Central memory CD8-positive, alpha-beta T cell (primary cell): Measurements from ENCODE around the gene UGT1A8.
"Not testable (repeated sequence)": the region's sequence is repeated elsewhere in the genome, so short reads cannot be mapped to it uniquely, and the experiment has no call there.

ENCODE experiments used
- ATAC-seq: fragments of 150-1000 bp; cut with Tn5 transposase; replicated peaks from 2 replicates; pipeline ENCODE4 v1.10.0; 2022; ENCODE audit warnings: mild to moderate bottlenecking, moderate FRiP score, moderate number of reproducible peaks; ENCODE audit not compliant: poor library complexity, severe bottlenecking; ENCODE audit errors: extremely low read depth
- DNase-seq, 2 donors: peaks; one replicate each; pipeline ENCODE4 v3.0.0; 2021; ENCODE audit warnings: low spot score in 2 of 2
- H3K27ac Mint-ChIP-seq: one replicate; pipeline ENCODE4 v1.8.0; 2022; ENCODE audit warnings: low read depth, mild to moderate bottlenecking, moderate library complexity, mixed read lengths
- H3K27me3 Mint-ChIP-seq: one replicate; pipeline ENCODE4 v1.8.0; 2022; ENCODE audit warnings: mixed read lengths
- H3K36me3 Mint-ChIP-seq: one replicate; pipeline ENCODE4 v1.8.0; 2022; ENCODE audit warnings: mild to moderate bottlenecking, moderate library complexity, mixed read lengths; ENCODE audit not compliant: insufficient read depth
- H3K4me1 Mint-ChIP-seq: one replicate; pipeline ENCODE4 v1.8.0; 2022; ENCODE audit warnings: mixed read lengths
- H3K4me3 Mint-ChIP-seq: one replicate; pipeline ENCODE4 v1.8.0; 2022; ENCODE audit warnings: mild to moderate bottlenecking, moderate library complexity, mixed read lengths
- H3K9me3 Mint-ChIP-seq: one replicate; pipeline ENCODE4 v1.8.0; 2022; ENCODE audit warnings: mixed read lengths

The UGT1A8 gene

GRCh38 chr2:233650981-233651380, 33.5 kb downstream of the UGT1A8 start:
- Mint-ChIP-seq H3K4me3 (no peak overlapping the region), H3K27ac (no peak overlapping the region), H3K9me3 (peaks cover 6% of the 10 kb centered on the region), H3K27me3 (peaks cover 61% of the 10 kb centered on the region), H3K4me1 (no peaks in the 10 kb centered on the region), H3K36me3 (no peaks in the 10 kb centered on the region)
- ATAC-seq (no peak), DNase-seq (no peak)

GRCh38 chr2:233651430-233651829, 34.0 kb downstream of the UGT1A8 start:
- H3K9me3 Mint-ChIP-seq: peaks cover 5% of the 10 kb centered on the region
- no peak overlapping the region for H3K27ac Mint-ChIP-seq
- peaks cover 57% of the 10 kb centered on the region for H3K27me3 Mint-ChIP-seq
- no peaks in the 10 kb centered on the region for H3K36me3 Mint-ChIP-seq
- DNase-seq (no peak), ATAC-seq (no peak)
- no peak overlapping the region for H3K4me3 Mint-ChIP-seq
- H3K4me1 Mint-ChIP-seq: no peaks in the 10 kb centered on the region

- no peak for ATAC-seq
- Mint-ChIP-seq H3K27me3 (peaks cover 64% of the 10 kb centered on the region), H3K4me1 (no peaks in the 10 kb centered on the region), H3K4me3 (no peak overlapping the region), H3K27ac (no peak overlapping the region), H3K9me3 (no peaks in the 10 kb centered on the region), H3K36me3 (no peaks in the 10 kb centered on the region)
- DNase-seq: no peak
Measured at GRCh38 chr2:233654501-233654900, 37.1 kb downstream of the UGT1A8 start.

- no peak overlapping the region for H3K27ac Mint-ChIP-seq
- ATAC-seq: no peak
- no peaks in the 10 kb centered on the region for H3K9me3 Mint-ChIP-seq
- no peak for DNase-seq
- H3K27me3 Mint-ChIP-seq: peaks cover 69% of the 10 kb centered on the region
- no peak overlapping the region for H3K4me3 Mint-ChIP-seq
- H3K36me3 Mint-ChIP-seq: no peaks in the 10 kb centered on the region
- H3K4me1 Mint-ChIP-seq: no peaks in the 10 kb centered on the region
Measured at GRCh38 chr2:233655043-233655442, 37.6 kb downstream of the UGT1A8 start.

- not testable (repeated sequence) for DNase-seq, H3K9me3 Mint-ChIP-seq, H3K27ac Mint-ChIP-seq, H3K4me3 Mint-ChIP-seq, H3K4me1 Mint-ChIP-seq, H3K36me3 Mint-ChIP-seq, ATAC-seq
- H3K27me3 Mint-ChIP-seq: peaks cover 69% of the 10 kb centered on the region
Measured at GRCh38 chr2:233655943-233656342, 38.5 kb downstream of the UGT1A8 start.

GRCh38 chr2:233656443-233656842, 39.0 kb downstream of the UGT1A8 start:
- Mint-ChIP-seq H3K4me3 (no peak overlapping the region), H3K4me1 (no peaks in the 10 kb centered on the region), H3K27ac (no peak overlapping the region), H3K27me3 (peaks cover 71% of the 10 kb centered on the region), H3K36me3 (no peaks in the 10 kb centered on the region), H3K9me3 (no peaks in the 10 kb centered on the region)
- DNase-seq (no peak), ATAC-seq (no peak)

GRCh38 chr2:233658610-233659009, 41.2 kb downstream of the UGT1A8 start:
- Mint-ChIP-seq H3K36me3 (no peaks in the 10 kb centered on the region), H3K27ac (no peak overlapping the region), H3K27me3 (peaks cover 73% of the 10 kb centered on the region), H3K4me3 (no peak overlapping the region), H3K4me1 (no peaks in the 10 kb centered on the region), H3K9me3 (no peaks in the 10 kb centered on the region)
- DNase-seq (no peak), ATAC-seq (no peak)

GRCh38 chr2:233663911-233664310, 46.5 kb downstream of the UGT1A8 start:
- no peak overlapping the region for H3K4me3 Mint-ChIP-seq
- H3K27ac Mint-ChIP-seq: no peak overlapping the region
- H3K4me1 Mint-ChIP-seq: no peaks in the 10 kb centered on the region
- DNase-seq (no peak), ATAC-seq (no peak)
- no peaks in the 10 kb centered on the region for H3K36me3 Mint-ChIP-seq
- no peaks in the 10 kb centered on the region for H3K9me3 Mint-ChIP-seq
- H3K27me3 Mint-ChIP-seq: peaks cover 57% of the 10 kb centered on the region

GRCh38 chr2:233668605-233669260, 51.3 kb downstream of the UGT1A8 start:
- Mint-ChIP-seq H3K4me1 (no peaks in the 10 kb centered on the region), H3K27me3 (peaks cover 43% of the 10 kb centered on the region), H3K4me3 (no peak overlapping the region), H3K27ac (no peak overlapping the region), H3K36me3 (no peaks in the 10 kb centered on the region), H3K9me3 (no peaks in the 10 kb centered on the region)
- DNase-seq (no peak), ATAC-seq (no peak)

GRCh38 chr2:233671290-233672161, 54.1 kb downstream of the UGT1A8 start, which contains the start of gene UGT1A9:
Gene UGT1A9, plus strand, starts transcription at chr2:233671898. Its CDS starts 37 bp downstream, at chr2:233671935.
- Mint-ChIP-seq H3K4me3 (no peak within 1 kb of the TSS), H3K9me3 (no peaks in the 10 kb centered on the region), H3K4me1 (no peaks in the 10 kb centered on the region), H3K27ac (no peak within 1 kb of the TSS), H3K36me3 (no peaks in the 10 kb centered on the region), H3K27me3 (peaks cover 56% of the 10 kb centered on the region)
- ATAC-seq (no peak), DNase-seq (no peak)

- no peaks in the 10 kb centered on the region for H3K36me3 Mint-ChIP-seq
- ATAC-seq (no peak), DNase-seq (no peak)
- H3K9me3 Mint-ChIP-seq: no peaks in the 10 kb centered on the region
- H3K27ac Mint-ChIP-seq: no peak overlapping the region
- H3K4me3 Mint-ChIP-seq: no peak overlapping the region
- no peaks in the 10 kb centered on the region for H3K4me1 Mint-ChIP-seq
- peaks cover 69% of the 10 kb centered on the region for H3K27me3 Mint-ChIP-seq
Measured at GRCh38 chr2:233672886-233673285, 55.5 kb downstream of the UGT1A8 start.

GRCh38 chr2:233673896-233674295, 56.5 kb downstream of the UGT1A8 start:
- no peak for ATAC-seq
- Mint-ChIP-seq H3K27me3 (peaks cover 78% of the 10 kb centered on the region), H3K4me1 (no peaks in the 10 kb centered on the region), H3K36me3 (no peaks in the 10 kb centered on the region), H3K4me3 (no peak overlapping the region), H3K9me3 (no peaks in the 10 kb centered on the region), H3K27ac (no peak overlapping the region)
- no peak for DNase-seq

- no peak for ATAC-seq
- H3K36me3 Mint-ChIP-seq: no peaks in the 10 kb centered on the region
- H3K27me3 Mint-ChIP-seq: peaks cover 83% of the 10 kb centered on the region
- no peak for DNase-seq
- H3K9me3 Mint-ChIP-seq: no peaks in the 10 kb centered on the region
- no peak overlapping the region for H3K27ac Mint-ChIP-seq
- no peak overlapping the region for H3K4me3 Mint-ChIP-seq
- no peaks in the 10 kb centered on the region for H3K4me1 Mint-ChIP-seq
Measured at GRCh38 chr2:233674314-233674713, 56.9 kb downstream of the UGT1A8 start.
